ENCODE measurements around the gene TC2N.
"Not testable (repeated sequence)": the region's sequence is repeated elsewhere in the genome, so short reads cannot be mapped to it uniquely, and the experiment has no call there.

Gene TC2N

DNA sequence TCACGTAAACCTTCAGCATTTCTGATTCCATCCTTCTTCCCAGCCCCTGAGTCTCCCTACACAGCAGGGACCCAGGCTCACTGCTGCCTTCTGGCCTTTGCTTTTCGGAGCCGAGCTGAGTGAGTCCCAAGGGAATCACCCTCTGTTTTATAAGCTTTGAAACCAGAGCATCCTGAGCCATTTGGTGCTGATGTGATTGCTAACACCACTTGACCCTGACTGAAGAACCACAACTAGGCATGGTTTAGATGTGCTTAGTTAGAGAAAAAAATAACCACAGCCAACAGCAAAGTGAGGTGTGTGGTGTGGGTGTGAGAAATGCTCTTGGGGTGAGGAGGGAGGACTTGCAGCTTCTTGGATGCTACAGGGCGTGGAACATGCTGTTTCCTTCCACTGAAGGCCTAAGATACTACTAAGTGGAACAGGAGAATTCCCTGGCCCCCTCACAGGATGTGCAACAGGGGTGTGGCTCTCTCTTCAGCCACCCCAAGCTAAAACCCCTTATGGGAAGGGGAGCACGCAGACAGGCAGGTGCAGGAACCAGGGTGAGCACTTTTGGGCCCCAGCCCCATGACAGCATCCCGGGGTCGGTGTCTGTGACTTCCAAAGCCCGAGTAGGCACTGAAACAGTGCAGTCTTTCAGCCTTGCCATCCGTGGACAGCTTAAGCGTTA lies at the start of gene TC2N:
TC2N (minus strand) TSS at position 221 of the 673 bp plus-strand sequence. CDS start 53,767 bp downstream, outside the sequence.
- peak in 1 of 2 donors; percentile 38 for DNase-seq (ENCODE audit: low read depth in 1 of 2, low spot score in 1 of 2)

DNA sequence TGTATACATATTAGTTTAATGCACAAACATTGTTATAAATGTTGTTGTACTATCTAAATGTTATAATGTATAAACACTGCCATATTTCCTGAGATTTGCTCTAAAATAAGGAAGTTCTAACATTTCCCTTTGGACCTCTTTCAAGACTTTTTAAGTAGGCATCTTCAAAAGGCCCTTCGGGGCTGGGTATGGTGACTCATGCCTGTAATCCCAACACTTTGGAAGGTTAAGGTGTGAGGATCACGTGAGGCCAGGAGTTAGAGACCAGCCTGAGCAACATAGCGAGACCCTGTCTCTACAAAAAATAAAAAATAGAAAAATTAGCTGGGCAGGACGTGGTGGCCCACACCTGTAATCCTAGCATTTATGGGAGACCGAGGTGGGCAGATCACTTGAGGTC lies 44.7 kb upstream of the TC2N start:
- DNase-seq (ENCODE audit: low read depth in 1 of 2, low spot score in 1 of 2), result no peak

DNA sequence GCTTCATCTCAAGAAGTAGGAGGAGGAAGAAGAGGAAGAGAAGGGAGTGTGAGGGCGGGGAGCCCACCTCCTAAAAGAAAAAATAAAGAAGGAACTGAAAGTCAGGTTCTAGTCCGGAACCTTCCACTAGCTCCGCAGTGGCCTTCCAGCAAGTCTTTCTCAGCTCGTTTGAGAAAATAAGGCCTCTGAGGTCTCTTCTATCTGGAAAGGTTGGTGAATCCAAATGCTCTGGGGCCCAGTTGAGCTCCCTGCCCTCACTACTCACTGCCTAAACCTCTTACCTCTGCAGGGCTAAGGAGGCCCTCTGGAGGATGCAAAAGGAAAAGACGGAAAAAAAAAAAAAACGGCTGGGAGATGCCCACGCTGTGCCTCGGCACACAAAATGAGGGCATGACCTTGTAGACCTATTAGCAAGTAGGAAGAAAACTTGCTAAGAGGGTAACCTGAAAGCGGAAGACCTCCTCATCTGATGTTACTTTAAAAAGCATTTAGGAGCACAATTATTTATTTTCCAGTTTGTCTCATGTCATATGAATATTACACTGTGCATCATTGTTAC lies 44.2 kb upstream of the TC2N start:
- DNase-seq (ENCODE audit: low read depth in 1 of 2, low spot score in 1 of 2), result peak in 1 of 2 donors; percentile 37

DNA sequence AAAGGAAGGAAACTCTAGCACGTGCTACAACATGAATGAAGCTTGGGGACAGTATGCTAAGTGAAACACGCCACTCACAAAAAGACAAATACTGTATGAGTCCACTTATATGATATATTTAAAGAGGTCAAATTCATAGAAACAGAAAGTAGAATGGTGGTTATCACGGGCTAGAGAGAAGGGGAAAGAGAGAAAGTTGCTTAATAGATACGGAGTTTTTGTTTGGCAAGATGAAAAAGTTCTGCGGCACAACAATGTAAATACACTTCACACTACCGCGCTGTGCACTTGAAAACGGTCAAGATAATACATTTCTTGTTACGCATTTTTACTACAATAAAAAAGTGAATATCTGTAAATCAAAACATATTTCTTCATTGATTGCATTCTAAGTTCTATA lies 42.9 kb upstream of the TC2N start:
- DNase-seq (ENCODE audit: low read depth in 1 of 2, low spot score in 1 of 2), result no peak

DNA sequence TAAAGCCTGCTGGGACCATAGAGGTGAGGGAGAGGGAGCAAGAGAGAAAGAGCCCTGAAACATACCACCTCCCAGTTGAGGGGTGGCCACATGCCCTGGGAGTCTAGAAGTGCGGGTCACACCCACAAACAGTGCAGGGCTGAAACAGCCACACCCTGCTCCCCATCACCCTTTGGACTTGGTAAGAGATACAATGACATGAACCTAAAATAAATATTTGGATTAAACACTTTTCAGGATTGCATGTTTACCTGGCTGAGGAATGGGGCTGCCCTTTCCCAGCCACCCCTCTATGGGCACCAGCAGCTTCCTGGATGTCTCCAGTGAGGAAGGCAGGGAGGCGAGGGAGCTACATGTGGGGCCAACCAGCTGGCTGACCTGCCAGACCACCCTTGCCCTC lies 39.0 kb upstream of the TC2N start:
- DNase-seq (ENCODE audit: low read depth in 1 of 2, low spot score in 1 of 2), result no peak

DNA sequence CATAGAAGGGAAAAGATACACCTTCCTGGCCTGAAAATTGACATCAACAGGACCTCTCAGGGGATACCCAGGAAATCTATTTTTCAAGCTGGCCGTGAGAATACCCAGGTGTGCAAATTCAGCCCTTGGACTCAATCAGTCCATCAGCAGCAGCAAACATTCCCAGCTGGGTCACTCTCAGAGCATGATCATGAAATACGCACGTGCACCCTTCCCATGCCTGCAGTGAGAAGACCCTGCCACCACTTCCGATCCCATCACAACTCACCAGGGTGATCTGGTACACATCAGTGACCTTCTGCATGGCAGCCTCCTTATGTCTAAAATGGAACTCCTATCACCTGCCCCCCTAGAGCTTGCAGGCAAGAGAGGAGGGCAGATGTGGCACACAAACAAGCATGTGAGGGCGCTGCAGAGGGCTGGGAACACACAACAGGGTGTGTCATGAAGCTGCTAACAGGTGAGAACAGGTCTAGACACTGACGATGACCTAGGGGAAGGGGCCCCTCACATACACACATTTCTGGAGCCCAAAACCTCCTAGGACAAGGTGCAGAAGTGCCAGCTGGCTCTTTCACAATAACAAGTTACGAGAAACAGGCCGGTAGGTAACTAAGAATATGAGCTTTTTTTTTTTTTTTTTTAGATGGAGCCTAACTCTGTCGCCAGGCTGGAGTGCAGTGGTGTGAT lies 37.8 kb upstream of the TC2N start:
- no peak for DNase-seq (ENCODE audit: low read depth in 1 of 2, low spot score in 1 of 2)

DNA sequence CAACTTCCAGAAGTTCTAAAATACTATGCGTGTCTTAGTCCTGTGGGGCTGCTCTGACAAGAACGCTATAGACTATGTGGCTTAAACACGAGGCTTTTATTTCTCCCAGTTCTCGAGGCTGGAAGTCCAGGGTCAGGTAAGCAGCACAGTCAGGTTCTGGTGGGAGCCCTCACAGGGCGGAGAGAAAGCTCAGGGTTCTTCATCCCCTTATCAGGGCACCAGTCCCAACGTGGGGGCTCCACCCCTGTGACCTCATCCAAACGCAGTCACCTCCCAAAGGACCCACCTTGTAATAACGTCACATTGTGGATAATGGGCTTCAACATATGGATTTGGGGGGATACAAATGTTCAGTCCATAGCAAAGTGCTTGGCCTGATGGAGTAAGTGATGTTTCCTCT lies 37.1 kb upstream of the TC2N start:
- DNase-seq (ENCODE audit: low read depth in 1 of 2, low spot score in 1 of 2), result no peak

DNA sequence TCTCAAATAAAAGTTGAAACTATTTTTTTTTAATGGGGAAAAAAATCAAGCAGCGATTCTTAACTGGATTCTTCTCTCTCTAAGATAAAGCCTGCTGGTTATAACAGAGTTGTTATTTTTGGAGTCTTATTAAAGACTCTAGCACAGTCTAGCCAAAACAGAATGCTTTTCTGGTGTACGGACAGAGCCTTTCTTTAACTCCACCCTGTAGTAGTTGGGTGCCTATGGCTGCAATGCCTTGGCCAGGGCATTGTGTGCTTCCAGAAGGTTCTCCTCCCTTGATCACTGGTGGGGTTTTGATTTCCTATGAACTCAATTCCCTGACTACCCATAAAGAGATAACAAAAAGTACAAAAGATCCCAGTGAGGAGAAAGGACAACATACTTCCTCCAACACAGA lies 35.7 kb upstream of the TC2N start:
- no peak for DNase-seq (ENCODE audit: low read depth in 1 of 2, low spot score in 1 of 2)

DNA sequence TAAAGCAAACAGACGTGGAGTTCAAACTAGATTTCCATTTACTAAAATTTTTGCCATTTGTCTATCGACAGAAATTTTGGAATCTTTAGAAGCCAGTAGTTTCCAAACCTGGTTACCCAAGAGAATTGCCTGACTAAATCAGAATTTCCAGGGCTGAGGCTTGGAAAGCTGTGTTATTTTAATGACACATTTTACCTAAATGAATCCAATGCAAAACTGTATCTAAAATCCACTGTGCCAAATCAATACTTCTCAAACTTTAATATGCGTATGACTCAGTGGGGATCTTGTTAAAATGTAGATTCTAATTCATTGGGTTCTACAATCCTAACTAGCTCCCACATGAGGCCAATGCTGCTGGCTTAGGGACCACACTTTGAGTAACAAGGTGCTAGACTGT lies 35.0 kb upstream of the TC2N start:
- no peak for DNase-seq (ENCODE audit: low read depth in 1 of 2, low spot score in 1 of 2)

DNA sequence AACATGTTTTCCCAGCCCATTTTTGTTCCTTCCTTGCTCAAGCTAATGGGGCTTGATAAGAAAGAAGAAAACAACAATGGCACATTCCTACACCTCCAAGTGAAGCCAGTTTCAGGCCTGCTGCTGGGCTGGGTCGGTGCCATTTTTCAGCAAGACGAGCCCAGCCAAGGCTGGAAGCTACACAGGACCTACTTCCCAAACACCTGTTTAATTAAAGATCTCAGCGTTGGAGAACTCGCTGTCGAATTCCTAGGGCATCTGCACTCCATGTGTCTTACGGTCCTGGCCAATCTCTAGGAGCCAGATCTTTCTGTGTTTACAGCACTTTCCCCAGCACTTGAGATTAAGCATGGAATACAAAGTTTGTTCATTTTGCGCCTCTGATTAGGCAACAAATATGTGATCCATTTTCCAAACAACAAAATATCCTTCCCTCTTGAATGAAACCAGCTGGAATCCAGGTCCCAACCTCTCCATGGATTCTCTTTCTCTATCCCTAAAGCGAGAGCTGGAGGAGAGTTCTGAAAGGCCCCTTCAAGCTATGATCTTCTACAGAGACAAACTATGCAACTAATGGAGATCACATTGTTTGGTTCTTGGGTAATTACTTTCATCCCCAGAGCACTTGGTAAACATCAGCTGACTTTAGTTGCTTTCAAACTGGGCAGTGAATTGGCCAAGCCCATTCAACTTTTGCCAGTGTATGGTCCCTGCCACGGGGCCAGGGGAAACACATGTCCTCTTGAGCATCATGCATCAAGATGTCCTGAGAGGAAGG lies 34.3 kb upstream of the TC2N start:
- DNase-seq (ENCODE audit: low read depth in 1 of 2, low spot score in 1 of 2), result no peak

DNA sequence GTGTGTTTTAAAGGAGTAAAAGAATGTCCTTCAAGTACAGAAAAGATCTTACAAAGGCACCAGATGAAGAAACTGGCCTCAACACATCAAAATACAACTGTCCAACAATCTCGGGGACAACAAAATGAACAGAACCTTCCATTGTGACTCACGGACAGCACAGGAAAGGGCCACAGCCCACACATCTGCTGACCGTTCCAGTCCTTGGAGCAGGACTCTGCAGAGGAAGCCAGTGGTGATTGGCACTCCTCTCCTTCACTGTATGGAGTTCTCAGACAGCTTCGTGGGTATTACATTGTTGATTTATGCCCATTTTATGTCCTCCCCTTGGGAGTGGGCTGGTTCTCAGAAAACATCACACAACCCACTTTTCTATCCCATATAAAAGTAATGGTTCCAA lies 32.5 kb upstream of the TC2N start:
- no peak for DNase-seq (ENCODE audit: low read depth in 1 of 2, low spot score in 1 of 2)

DNA sequence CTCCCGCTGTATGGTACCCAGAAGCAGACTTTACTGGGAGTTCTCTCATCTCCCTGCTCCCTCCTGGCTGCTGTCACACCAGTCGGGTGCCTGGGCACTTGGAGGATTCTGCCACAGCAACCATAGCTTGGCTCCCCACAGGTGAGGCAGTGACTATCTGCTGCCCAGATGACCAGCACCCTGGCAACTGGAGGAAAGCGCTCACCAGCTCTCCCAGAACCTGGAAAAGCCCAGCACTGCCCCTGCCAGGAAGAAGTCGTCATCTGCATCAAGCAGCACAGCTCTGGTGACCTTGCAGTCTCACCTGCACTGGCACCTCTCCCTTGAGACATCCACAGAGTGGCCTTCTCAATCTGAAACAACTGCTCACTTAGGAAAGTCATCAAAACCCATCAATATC lies 31.9 kb upstream of the TC2N start:
- DNase-seq (ENCODE audit: low read depth in 1 of 2, low spot score in 1 of 2), result no peak

DNA sequence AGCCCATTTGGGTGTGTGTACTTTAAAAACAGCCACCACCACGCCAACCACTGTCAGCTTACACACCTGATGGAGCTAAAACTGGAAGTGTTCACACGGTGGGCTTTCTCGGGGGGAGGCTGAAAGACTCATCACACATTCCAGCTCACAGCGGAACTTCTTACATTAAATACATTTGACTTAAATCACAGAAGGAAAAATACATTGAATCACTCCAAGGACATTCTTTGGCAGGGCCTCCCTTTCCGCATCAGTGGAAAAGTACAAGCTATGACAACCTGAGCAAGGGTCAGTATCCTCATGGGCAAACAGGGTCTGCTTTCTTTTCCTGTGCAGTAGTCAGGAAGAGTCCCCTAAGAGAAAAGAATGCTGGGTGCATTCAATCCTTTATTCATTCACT lies 31.0 kb upstream of the TC2N start:
- DNase-seq (ENCODE audit: low read depth in 1 of 2, low spot score in 1 of 2), result no peak

DNA sequence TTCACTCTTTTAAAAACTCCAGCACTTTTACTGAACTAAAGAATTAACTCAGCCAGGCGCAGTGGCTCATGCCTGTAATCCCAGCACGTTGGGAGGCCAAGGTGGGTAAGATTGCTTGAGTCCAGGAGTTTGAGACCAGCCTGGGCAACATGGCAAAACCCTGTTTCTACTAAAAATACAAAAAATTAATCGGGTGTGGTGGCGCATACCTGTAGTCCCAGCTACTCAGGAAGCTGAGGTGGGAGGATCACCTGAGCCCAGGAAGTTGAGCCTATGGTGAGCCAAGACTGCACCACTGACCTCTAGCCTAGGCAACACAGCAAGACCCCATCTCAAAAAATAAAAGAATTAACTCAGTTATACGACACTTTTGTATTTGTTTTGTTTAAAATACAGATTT lies 30.4 kb upstream of the TC2N start:
- not testable (repeated sequence) for DNase-seq (ENCODE audit: low read depth in 1 of 2, low spot score in 1 of 2)

DNA sequence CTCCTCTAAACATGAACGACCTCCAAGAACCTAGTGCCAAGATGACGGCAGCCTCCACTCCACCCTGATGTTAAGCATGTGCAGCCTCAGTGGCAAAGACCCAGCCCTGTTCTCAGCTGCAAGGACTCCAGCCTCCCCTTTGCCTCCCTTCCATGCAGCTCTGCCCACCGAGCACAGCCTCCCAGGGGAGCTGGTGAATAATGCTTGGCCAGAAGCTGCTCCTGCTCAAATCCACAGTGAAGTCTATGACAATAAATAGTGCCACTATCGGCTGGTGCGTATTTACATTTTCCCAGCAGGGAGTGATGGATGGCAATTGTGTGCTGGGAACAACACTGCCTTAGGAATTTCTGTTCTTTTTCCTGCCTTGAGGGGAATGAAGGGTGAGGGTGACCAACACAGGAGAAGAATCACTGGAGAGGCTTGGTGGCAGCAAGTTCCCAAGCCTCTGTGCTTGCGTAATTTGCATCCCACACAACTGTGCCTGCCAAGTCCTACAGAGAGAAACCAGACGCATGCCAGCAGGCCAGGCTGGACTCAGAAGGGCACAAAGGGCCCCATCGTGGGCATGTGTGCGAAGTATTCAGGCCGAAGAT lies 29.9 kb upstream of the TC2N start:
- DNase-seq (ENCODE audit: low read depth in 1 of 2, low spot score in 1 of 2), result no peak

DNA sequence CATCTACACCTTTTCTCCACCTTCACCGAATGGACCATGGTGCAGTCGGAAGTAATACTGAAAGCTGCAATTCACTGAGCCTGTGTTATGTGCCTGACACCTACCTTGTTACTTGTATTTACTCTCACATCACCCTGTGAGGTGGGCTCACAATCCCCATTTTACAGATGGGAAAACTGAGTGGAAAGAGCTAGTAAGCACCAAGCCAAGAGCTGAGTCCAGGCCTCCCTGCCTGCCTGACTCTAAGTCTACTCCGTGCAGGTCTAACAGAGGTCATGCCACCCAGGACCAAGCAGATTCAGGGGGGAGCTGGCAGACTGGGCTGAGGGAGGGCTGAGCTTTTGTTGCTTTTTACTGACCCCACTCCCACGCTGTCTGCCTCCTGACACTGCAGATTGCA lies 29.1 kb upstream of the TC2N start:
- no peak for DNase-seq (ENCODE audit: low read depth in 1 of 2, low spot score in 1 of 2)

DNA sequence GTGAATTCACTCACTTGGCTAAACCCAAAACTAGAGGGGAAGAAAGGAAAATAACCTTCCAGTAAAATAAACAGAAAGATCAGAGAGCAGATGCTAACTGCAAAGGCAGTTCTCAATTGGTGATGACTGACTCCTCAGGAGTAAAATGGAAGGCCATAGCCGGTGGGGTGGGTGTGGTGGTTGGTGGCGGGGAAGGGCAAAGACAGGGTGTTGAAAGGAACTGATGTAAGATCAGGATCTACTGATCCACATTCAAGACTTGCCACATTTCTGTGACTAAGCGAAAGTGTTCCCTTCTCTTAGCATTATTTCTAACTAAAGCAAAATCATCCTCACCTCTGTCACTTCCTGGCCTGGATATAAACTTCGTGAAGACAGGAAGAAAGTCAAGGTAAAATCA lies 26.3 kb upstream of the TC2N start:
- DNase-seq (ENCODE audit: low read depth in 1 of 2, low spot score in 1 of 2), result no peak

DNA sequence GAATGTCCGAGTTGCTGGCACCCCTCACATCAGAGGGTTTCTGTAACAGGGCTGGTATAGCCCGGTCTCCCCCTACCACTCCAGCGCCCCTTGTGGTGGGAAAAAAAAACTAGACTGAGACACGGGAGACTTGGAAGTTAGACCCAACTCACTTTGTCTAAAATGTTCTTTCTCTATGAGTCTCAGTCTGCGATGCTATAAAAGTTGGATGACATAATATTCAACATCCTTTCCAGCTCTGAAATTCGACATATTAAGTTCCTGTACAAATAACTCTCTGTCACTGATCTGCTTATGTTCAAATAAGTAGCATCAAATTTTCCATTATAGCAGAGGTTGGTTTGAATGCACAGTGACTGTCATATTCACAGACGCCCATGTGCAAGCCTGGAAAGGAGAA lies 25.7 kb upstream of the TC2N start:
- DNase-seq (ENCODE audit: low read depth in 1 of 2, low spot score in 1 of 2), result no peak

DNA sequence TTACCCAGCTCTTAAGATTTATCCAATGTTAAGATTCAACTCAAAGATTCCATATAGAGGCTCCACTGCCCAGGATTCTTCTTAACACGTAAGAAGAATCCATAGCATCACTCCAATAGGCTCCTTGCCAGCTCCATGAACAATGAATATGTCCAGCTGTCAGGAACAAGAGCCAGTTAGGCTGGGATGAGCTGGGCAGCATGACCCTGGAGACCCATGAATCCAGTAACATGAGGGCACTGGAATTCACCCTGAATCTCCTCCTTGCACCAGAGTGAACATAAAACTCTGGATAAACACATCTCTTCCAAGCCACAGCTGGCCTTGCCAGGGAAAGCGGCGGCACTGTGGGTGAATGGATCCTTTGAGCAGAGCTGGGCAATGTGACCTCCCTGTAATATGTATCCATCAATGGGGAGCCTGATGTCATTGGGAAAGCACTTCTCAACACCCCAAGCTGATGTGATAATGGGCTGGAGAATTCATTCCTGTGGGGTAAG lies 24.4 kb upstream of the TC2N start:
- DNase-seq (ENCODE audit: low read depth in 1 of 2, low spot score in 1 of 2), result no peak

DNA sequence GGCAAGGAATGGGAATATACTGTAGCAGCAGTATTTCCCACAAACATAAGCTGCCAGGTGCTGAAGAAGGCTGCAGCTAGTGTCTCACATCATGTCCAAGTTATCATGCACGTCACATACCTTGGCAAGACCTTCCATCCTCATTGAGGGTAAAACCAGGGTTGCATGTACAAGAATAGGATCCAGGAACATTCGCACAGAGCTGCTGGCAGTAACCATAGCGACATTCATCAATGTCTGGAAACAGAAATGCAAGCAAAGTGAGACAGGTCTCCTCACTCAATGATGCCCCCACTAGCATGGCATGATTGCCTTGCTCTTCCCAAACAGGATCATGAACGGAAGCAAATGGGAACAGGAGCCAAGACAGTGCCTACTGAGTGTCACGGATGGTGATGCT lies 23.8 kb upstream of the TC2N start:
- no peak for DNase-seq (ENCODE audit: low read depth in 1 of 2, low spot score in 1 of 2)

DNA sequence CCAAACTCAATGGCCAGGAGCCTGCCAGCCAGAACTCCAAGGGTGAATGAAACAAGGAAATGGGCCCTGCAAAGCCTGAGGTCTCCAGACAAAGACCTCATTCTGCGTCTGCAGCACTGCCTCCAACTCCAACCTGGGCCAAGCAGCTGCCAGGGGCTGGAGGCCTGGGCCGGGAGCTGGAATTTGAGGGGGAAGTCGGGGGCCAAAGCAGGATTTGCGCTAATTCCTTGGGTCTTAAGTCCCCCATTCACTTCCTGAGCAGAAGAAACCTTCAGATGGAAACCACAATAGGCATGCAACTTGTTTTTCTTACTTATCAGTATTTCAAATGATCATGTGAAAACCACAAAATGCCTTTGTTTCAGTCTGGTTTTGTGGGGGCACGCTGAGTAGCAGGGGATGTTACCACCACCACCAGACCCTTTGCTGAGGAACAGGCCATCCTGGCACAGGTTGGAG lies 23.0 kb upstream of the TC2N start:
- no peak for DNase-seq (ENCODE audit: low read depth in 1 of 2, low spot score in 1 of 2)
